HepG2 (cell line): Measurements from ENCODE around the gene LNPK. TPM values are rescaled to one million over a fixed set of nuclear protein-coding genes. Genes with fewer than 3 reads are reported as not detected.

Experiments
- AKAP8 ChIP-seq: sonication (generic); formaldehyde crosslinking; IDR thresholded peaks from 2 replicates; pipeline ENCODE4 v1.5.1; 2020; ENCODE audit warnings: mild to moderate bottlenecking, missing genetic modification reagents
- CCAR2 ChIP-seq: fragments of 200-400 bp; formaldehyde crosslinking; optimal IDR thresholded peaks from 2 replicates; pipeline ENCODE3; 2018; ENCODE audit warnings: low read depth, mild to moderate bottlenecking, low read length, moderate library complexity
- DMAP1 ChIP-seq: IDR thresholded peaks from 2 replicates; pipeline ENCODE4 v1.6.1; 2016
- EED ChIP-seq: sonication (generic); formaldehyde crosslinking; IDR thresholded peaks from 2 replicates; pipeline ENCODE4 v1.5.0; 2020; ENCODE audit warnings: mild to moderate bottlenecking, missing genetic modification reagents
- KAT2B ChIP-seq: fragments of 150-350 bp; IDR thresholded peaks from 2 replicates; pipeline ENCODE4 v1.6.1; 2014; ENCODE audit warnings: low read depth, low read length, borderline replicate concordance
- KDM4B ChIP-seq: sonication (generic); formaldehyde crosslinking; IDR thresholded peaks from 2 replicates; pipeline ENCODE4 v1.4.0; 2020; ENCODE audit warnings: missing genetic modification reagents
- MED8 ChIP-seq: sonication (generic); formaldehyde crosslinking; IDR thresholded peaks from 2 replicates; pipeline ENCODE4 v1.8.1; 2023; ENCODE audit warnings: mild to moderate bottlenecking, missing genetic modification reagents; ENCODE audit not compliant: insufficient replicate concordance
- NR2F1 ChIP-seq, 2 experiments: fragments of 450-650 bp in 1 of 2; formaldehyde crosslinking in 1 of 2; IDR thresholded peaks; 2 replicates each; pipeline versions ENCODE4 v1.5.0 to v1.6.1; 2016 to 2020; ENCODE audit warnings: mild to moderate bottlenecking in 1 of 2, missing compliant biosample characterization in 1 of 2, missing genetic modification reagents in 1 of 2, moderate library complexity in 1 of 2
- PHF8 ChIP-seq: sonication (generic); formaldehyde crosslinking; IDR thresholded peaks from 2 replicates; pipeline ENCODE4 v1.5.0; 2020; ENCODE audit warnings: missing genetic modification reagents
- POLR2AphosphoS5 ChIP-seq: IDR thresholded peaks from 2 replicates; pipeline ENCODE4 v1.6.1; 2012; ENCODE audit warnings: low read depth, low read length
- RFXANK ChIP-seq: IDR thresholded peaks from 2 replicates; pipeline ENCODE4 v1.6.1; 2016
- TAF15 ChIP-seq: fragments of 200-400 bp; formaldehyde crosslinking; IDR thresholded peaks from one replicate; pipeline ENCODE4 v1.6.1; 2018; ENCODE audit warnings: mild to moderate bottlenecking, low read depth, low read length; ENCODE audit not compliant: poor library complexity, severe bottlenecking
- ZBTB20 ChIP-seq: sonication (generic); formaldehyde crosslinking; IDR thresholded peaks from 2 replicates; pipeline ENCODE4 v1.8.1; 2023; ENCODE audit warnings: missing genetic modification reagents, low read depth, mild to moderate bottlenecking, borderline replicate concordance
- ZBTB44 ChIP-seq: sonication (generic); formaldehyde crosslinking; IDR thresholded peaks from 2 replicates; pipeline ENCODE4 v1.4.0; 2020; ENCODE audit warnings: missing genetic modification reagents
- ZEB1 ChIP-seq: IDR thresholded peaks from 2 replicates; pipeline ENCODE4 v1.6.1; 2012; ENCODE audit warnings: mild to moderate bottlenecking, low read depth, inconsistent platforms; ENCODE audit not compliant: insufficient replicate concordance
- ZNF329 ChIP-seq: sonication (generic); formaldehyde crosslinking; IDR thresholded peaks from 2 replicates; pipeline ENCODE4 v1.9.0; 2021; ENCODE audit warnings: low read depth, mild to moderate bottlenecking, missing genetic modification reagents
- ZNF431 ChIP-seq: sonication (generic); formaldehyde crosslinking; IDR thresholded peaks from 2 replicates; pipeline ENCODE4 v1.9.0; 2022; ENCODE audit warnings: missing genetic modification reagents, low read depth, mild to moderate bottlenecking, borderline replicate concordance
- ZNF589 ChIP-seq: sonication (generic); formaldehyde crosslinking; conservative IDR thresholded peaks from 2 replicates; pipeline ENCODE4 v1.8.0; 2022; ENCODE audit warnings: mild to moderate bottlenecking, moderate library complexity, missing genetic modification reagents
- ZNF670 ChIP-seq: sonication (generic); formaldehyde crosslinking; IDR thresholded peaks from 2 replicates; pipeline ENCODE4 v1.8.0; 2022; ENCODE audit warnings: mild to moderate bottlenecking, missing genetic modification reagents, borderline replicate concordance
- ZNF703 ChIP-seq: sonication (generic); formaldehyde crosslinking; IDR thresholded peaks from 2 replicates; pipeline ENCODE4 v1.5.1; 2020; ENCODE audit warnings: missing genetic modification reagents, mild to moderate bottlenecking, moderate library complexity, borderline replicate concordance
- ZNF883 ChIP-seq: sonication (generic); formaldehyde crosslinking; IDR thresholded peaks from 2 replicates; pipeline ENCODE4 v1.5.1; 2020; ENCODE audit warnings: mild to moderate bottlenecking, missing genetic modification reagents; ENCODE audit errors: not compliant biosample characterization
- polyA plus RNA-seq, 8 experiments: library from polyadenylated mRNA; depleted of rRNA in 3 of 8; stranded (reverse) in 7 of 8; unstranded in 1 of 8; fragments of >200 nt; fragmentation: Illumina TruSeq in 4 of 8; extraction: Trizol in 4 of 8; gene quantifications; 2 replicates each; pipeline versions ENCODE4 v1.2.1 to v1.2.3, GENCODE V29; 2011 to 2016; ENCODE audit warnings: low read depth in 4 of 8, missing spikeins in 1 of 8, mixed read lengths in 1 of 8; ENCODE audit not compliant: insufficient read depth in 1 of 8
- total RNA-seq, 5 experiments: library from RNA; depleted of rRNA; stranded (reverse); fragments of >200 nt; fragmentation: Illumina TruSeq; extraction: Trizol; gene quantifications; 2 replicates each; pipeline ENCODE4 v1.2.3, GENCODE V29; 2016; ENCODE audit warnings: low read depth in 1 of 5
- TF ChIP-seq, protein P1 (sequence below): sonication (generic); formaldehyde crosslinking; IDR thresholded peaks from 2 replicates; pipeline ENCODE4 v1.5.1; 2020; ENCODE audit warnings: mild to moderate bottlenecking, missing genetic modification reagents, moderate library complexity
- TF ChIP-seq, protein P2 (sequence below): sonication (generic); formaldehyde crosslinking; IDR thresholded peaks from 2 replicates; pipeline ENCODE4 v1.9.0; 2021; ENCODE audit warnings: missing genetic modification reagents, mild to moderate bottlenecking, borderline replicate concordance

LNPK gene
- total and polyA plus RNA-seq, 2 of the 13 experiments (the other 11 are each of a cell fraction or from before 2014, with no cell fraction given), result 25.4 to 26.1 TPM

GRCh38 chr2:176001916-176002687 lies at the start of gene LNPK (continued):
- TF ChIP-seq, protein P1, sequence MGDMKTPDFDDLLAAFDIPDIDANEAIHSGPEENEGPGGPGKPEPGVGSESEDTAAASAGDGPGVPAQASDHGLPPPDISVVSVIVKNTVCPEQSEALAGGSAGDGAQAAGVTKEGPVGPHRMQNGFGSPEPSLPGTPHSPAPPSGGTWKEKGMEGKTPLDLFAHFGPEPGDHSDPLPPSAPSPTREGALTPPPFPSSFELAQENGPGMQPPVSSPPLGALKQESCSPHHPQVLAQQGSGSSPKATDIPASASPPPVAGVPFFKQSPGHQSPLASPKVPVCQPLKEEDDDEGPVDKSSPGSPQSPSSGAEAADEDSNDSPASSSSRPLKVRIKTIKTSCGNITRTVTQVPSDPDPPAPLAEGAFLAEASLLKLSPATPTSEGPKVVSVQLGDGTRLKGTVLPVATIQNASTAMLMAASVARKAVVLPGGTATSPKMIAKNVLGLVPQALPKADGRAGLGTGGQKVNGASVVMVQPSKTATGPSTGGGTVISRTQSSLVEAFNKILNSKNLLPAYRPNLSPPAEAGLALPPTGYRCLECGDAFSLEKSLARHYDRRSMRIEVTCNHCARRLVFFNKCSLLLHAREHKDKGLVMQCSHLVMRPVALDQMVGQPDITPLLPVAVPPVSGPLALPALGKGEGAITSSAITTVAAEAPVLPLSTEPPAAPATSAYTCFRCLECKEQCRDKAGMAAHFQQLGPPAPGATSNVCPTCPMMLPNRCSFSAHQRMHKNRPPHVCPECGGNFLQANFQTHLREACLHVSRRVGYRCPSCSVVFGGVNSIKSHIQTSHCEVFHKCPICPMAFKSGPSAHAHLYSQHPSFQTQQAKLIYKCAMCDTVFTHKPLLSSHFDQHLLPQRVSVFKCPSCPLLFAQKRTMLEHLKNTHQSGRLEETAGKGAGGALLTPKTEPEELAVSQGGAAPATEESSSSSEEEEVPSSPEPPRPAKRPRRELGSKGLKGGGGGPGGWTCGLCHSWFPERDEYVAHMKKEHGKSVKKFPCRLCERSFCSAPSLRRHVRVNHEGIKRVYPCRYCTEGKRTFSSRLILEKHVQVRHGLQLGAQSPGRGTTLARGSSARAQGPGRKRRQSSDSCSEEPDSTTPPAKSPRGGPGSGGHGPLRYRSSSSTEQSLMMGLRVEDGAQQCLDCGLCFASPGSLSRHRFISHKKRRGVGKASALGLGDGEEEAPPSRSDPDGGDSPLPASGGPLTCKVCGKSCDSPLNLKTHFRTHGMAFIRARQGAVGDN, result peak; percentile 97
- TF ChIP-seq ZNF589 (0 out of 2 replicates have a peak, but pooled peaks have one; percentile 65), TAF15 (no peak), NR2F1 (CRISPR knock-in tag; IDR thresholded peaks at IDR 0.05) (no peak; a peak in 1 of 4 replicates), KAT2B (no peak), MED8 (peak; percentile 89), ZBTB20 (CRISPR knock-in tag) (no peak; the same call in none of the 2 replicates), ZBTB44 (CRISPR knock-in tag) (no peak), ZEB1 (no peak), POLR2AphosphoS5 (peak; percentile 92), KDM4B (no peak; the same call in 1 of the 2 replicates), RFXANK (peak; percentile 79; the same call in 1 of the 2 replicates), DMAP1 (peak; percentile 69; the same call in 1 of the 2 replicates), ZNF431 (0 out of 2 replicates have a peak, but pooled peaks have one; percentile 24), ZNF703 (CRISPR knock-in tag) (no peak; the same call in 1 of the 2 replicates), EED (CRISPR knock-in tag) (no peak; the same call in none of the 2 replicates), ZNF883 (CRISPR knock-in tag) (peak; percentile 48), AKAP8 (CRISPR knock-in tag) (0 out of 2 replicates have a peak, but pooled peaks have one; percentile 38), PHF8 (CRISPR knock-in tag) (peak; percentile 89), ZNF670 (CRISPR knock-in tag) (peak; percentile 87), ZNF329 (CRISPR knock-in tag) (peak; percentile 50; the same call in 1 of the 2 replicates), CCAR2 (no peak)
- TF ChIP-seq, protein P2, sequence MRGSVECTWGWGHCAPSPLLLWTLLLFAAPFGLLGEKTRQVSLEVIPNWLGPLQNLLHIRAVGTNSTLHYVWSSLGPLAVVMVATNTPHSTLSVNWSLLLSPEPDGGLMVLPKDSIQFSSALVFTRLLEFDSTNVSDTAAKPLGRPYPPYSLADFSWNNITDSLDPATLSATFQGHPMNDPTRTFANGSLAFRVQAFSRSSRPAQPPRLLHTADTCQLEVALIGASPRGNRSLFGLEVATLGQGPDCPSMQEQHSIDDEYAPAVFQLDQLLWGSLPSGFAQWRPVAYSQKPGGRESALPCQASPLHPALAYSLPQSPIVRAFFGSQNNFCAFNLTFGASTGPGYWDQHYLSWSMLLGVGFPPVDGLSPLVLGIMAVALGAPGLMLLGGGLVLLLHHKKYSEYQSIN (CRISPR knock-in tag), result no peak
